HG03045 (cell line): ENCODE results near the gene VSIR.
A peak's percentile ranks its signal among the peaks of the same experiment; 100 is the strongest.

Source experiments
- ATAC-seq: cut with Tn5 transposase; IDR thresholded peaks from one replicate; pipeline ENCODE4 v1.9.1; 2021; ENCODE audit warnings: mild to moderate bottlenecking, moderate library complexity; ENCODE audit not compliant: unreplicated experiment

VSIR gene

DNA sequence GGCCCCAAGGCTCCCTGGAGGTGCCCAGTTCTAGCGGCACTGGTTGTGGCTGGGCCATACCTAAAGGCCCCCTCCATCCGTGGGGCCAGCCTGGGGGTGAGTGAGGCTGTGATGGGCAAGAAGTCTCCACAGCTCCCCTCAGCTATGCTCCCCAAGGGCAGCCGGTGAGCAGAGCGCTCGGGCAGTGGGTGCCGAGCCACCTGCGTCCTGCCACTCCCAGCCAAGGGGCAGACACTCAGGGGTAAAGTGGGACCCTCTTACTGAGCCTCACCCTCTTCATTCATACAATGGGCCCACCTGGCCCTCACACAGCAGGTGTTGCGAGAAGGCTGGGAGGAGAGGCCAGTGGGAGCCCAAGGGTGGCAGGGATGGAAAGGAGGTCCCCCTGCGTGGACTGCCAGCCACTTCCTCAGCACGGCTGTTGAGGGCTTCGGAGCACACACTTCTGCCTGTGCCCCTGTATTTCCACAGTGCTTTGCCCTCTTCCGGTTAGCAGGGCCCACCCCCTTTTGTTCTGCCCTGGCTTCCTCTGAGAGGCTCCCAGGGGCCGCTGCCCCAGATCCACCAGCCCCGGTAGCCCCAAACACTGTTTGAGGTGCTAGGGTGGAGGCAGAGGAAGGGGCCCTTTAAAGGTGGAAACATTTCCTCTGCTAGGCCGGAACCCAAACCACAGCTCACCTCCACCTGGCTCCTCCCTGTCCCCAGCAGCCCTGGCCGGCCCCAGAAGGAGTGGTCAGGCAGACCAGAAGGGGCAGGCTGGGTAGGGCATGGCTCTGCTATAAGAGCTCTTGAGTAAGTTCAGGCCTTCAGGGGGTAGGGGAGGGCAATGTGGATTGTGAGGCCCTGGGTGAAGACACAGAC is 37.4 kb downstream of the VSIR start:
- no peak for ATAC-seq

- no peak for ATAC-seq
Measured at GRCh38 chr10:71734797-71735196, 38.5 kb downstream of the VSIR start.

DNA sequence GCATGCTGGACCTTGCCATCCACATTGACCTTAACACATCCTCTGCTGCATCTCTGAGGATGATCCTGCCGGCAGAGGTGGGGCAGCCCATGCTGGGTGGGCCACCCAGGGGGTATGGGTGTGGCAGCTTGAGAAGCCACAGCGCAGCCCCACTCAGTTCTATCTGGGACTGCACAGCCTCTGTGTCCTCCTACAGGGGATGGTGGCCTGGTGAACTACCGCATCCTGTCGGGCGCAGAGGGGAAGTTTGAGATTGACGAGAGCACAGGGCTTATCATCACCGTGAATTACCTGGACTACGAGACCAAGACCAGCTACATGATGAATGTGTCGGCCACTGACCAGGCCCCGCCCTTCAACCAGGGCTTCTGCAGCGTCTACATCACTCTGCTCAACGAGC is 41.5 kb downstream of the VSIR start:
- ATAC-seq = no peak

GRCh38 chr10:71729161-71729636 is 44.1 kb downstream of the VSIR start:
- no peak for ATAC-seq

DNA sequence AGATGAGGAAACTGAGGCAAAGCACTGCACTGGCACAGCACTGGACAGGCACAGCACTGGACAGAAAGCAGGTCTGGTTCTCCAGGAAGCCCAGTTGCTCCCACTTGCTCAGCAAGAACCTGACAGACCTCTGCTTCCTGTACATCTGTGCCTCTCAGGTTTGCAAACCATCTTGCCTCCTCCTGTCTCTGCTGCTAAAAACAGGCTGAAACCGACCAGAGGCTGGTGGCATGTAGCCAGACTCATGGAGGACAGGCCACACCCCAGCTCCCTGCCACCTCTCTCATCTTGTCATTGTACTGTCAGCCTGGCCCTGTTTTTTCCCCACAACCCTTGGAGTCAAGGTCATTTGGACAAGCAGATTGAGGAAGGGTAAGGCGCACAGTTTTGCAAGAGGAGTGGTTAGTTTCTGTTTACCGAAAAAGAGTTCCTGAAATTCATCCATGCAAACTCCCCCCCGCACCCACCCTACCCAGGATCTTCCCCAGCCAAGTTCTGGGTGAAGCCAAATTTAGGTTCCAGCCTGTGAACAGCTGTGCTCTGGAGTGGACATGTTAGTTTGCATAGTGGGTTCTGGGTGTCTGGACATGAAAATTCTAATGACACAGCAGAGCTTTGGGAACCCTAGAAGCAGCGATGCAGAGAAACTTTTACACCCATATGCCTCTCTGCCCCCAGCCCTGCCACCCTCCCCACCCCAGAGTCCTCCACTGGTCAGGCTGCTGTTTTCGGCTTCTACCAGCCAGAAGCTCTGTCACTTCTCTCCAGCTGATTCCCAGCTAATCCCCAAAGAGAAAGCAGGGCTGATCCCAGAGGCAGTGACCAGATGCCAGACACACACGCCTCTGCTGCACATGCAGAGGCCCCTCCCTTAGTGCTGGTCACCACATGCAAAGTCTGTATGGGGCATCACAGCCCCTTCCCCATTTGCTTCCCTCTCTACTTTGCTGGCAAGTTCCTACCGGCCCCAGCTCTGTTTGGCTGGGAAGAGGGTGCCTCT is 45.3 kb downstream of the VSIR start:
- peak; percentile 52 for ATAC-seq

DNA sequence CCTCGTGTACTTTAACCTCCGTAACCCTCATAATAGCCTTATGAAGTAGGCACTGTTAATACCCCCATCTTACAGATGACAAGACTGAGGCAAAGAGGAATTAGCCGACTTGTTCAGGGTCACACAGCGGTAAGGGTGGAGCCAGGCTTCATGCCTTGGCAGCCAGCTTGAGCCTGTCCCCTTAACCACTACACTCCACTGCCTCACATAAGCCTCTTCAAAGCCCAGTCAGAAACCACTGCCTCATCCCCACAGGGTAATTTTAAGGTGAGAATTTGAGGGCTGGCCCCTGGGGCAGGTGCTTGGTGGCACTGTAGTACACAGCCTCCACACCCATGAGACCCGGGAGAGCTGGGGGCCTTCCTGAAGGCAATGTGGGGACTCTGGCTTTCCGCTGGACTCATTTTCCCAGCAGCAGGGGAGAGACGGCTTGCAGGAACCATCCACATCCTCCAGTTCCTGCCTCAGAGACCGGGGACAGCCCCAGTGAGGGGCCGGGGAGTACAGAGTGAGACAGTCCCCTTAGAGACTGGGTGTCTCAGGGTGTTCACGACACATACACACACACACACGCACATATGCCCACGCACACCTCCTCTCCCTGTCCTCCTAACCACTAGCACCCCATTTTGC is 46.1 kb downstream of the VSIR start:
- ATAC-seq = peak; percentile 39

GRCh38 chr10:71726580-71727104 is 46.7 kb downstream of the VSIR start:
- no peak for ATAC-seq

DNA sequence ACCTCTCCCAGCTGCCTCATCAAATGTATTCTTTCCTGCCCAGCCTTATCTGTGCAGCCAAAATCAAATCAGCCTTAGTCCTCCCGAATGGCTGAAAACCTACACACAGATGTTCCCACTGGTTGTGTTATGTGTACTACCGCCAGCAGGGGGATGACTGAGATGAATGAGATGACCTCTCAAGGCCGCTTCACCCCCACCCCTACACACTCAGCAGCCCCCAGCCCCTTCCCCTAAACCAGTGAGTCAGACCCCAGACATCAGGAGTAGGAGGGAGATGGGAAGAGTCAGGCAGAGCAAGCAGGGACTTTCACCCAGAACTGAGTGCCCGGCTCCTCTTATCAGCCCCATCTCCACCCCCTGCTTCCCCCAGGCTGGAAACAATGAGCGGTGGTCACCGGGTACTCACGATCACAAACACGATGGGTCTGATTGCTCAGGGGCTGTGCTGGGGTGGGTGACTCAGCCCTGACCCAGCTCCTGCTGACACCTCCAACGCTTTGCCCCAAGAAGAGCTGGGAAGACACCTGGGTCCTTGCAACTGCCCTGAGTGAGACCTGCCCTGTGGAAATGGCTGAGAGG is 47.2 kb downstream of the VSIR start:
- no peak for ATAC-seq

DNA sequence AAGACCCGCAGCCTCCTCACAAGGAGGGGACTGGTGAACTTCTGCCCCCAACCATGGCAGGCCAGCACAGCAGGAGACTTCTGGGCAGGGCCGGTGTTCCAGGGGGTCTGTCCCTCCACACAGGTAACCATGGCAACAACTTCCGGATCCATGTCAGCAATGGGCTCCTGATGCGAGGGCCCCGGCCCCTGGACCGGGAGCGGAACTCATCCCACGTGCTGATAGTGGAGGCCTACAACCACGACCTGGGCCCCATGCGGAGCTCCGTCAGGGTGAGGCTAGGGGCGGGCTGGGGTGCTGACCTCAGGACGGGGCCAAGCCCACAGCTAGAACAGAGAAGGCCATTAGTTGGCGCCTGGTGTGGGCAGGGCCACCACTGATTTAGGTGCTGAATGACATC is 48.1 kb downstream of the VSIR start:
- ATAC-seq = no peak

GRCh38 chr10:71724539-71724938 is 48.8 kb downstream of the VSIR start:
- no peak for ATAC-seq

DNA sequence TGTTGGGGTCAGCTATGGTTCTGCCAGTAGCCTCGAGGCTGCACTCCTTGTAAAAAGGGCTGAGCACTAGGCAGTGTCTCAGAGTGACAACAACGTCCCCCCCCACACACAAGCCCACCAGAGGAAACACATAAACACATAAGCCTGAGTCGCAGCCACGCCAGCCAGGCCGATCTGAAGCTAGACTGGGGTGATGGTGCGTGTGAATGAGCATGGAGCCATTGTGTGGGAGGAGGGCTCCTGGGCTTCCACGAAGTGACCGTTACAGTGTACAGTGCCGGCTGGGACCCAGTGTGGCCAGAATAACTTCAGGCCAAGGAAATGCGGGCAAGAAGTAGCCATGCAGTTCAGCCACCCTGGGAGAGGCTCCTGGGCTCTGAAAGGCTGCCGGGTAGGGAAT is 50.0 kb downstream of the VSIR start:
- ATAC-seq = no peak

DNA sequence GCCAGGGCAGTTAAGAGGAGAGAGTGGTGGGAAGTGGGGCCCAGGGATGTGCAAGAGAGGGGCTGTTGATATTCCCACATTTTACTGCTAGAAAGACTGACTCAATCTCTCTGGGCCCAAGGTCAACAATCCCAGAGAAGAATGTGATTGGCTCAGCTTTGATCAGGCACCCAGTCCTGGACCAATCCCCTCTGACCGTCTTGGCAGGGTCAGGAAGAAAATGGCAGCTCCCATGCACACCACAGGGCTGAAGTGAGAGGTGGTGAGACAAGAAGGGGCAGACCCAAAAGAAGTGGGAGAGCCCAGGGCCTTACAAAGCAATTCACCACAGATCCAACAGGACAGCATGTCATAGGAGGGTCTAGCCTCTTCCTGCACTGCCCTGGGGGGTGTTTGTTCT is 50.5 kb downstream of the VSIR start:
- no peak for ATAC-seq

DNA sequence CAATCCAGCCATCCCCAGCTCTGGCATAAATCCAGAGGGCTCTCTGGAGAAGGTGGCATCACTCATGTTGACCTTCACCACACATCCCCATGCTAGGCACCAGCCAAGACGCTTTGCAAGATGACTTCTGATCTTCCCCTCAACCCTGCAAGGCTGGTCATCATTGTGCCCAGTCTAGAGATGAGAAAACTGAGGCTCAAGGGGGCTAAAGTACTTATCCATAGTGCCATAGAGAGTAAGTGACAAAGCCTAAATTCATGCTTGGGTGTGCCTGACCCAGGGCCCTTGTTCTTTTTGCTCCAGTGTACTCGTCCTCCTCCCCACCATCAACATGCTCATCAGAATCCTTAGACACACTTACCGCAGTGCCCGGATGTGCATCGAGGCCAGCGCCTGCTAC is 52.0 kb downstream of the VSIR start:
- no peak for ATAC-seq

- ATAC-seq = no peak
Measured at GRCh38 chr10:71720288-71720687, 53.0 kb downstream of the VSIR start.

DNA sequence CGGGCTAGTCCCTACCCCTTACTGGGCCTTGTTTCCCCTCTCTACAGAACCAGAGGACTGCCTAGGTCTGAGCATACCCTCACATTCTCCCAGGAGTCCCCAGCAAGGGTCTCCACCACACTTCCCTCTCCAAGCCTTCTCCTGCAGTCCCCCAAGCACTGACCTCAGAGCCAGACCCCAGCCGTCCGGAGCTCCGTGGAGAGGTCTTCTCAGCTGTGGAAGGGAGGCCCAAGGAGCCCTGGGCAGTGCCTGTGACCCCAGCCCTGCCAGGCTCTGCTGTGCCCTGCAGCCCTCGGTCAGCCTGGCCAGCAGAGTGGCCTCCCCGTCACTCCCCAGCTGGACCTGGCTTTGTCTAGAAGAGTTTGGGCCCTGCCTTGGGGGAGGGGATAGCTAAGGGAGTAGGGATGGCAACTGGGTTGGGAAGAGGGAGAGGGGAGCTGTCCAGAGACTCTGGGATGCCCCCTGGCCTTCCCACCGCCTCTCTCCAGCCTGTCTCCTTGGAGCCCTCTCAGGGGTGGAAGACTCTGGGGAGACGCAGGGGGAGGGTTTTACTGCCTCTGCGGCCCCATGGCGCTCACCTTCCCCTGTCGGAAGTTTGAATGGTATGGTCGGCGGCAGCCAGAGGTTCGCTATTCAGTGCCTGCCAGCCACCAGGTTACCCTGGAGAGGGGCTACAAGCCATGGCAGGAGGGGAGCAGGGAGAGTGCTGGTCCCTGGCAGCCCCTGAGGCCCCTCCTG is 53.7 kb downstream of the VSIR start, which contains the start of gene C10orf105:
TSS of gene C10orf105 (minus strand) at position 315 of the 738 bp plus-strand sequence. CDS start 3,441 bp downstream, outside the sequence.
- ATAC-seq = no peak

- no peak for ATAC-seq
Measured at GRCh38 chr10:71719042-71719441, 54.3 kb downstream of the VSIR start.

GRCh38 chr10:71718165-71718698 is 55.1 kb downstream of the VSIR start:
- no peak for ATAC-seq

- ATAC-seq = no peak
Measured at GRCh38 chr10:71717551-71717951, 55.8 kb downstream of the VSIR start.

- no peak for ATAC-seq
Measured at GRCh38 chr10:71717056-71717455, 56.3 kb downstream of the VSIR start.
